ENCODE results near the gene MTHFS.

DNA sequence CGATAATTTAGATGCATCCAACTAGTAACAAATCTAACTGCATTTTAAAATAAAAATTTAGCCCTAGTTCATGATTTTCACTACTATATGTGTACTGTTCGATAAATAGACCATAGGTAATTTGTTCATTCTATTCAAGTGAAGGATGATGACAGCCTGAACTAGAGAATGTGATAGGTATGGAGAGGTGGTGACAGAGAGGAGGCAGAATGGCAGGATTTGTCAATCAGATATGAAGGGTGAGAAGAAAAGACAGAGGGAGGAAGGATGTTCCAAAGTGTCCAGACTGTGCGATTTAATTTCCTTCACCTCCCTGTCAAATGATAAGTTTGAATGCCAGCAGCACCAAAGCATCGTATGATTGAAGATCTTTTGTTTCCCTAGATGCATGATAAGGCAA is 42.6 kb upstream of the MTHFS start:
- TF ChIP-seq, protein P1, sequence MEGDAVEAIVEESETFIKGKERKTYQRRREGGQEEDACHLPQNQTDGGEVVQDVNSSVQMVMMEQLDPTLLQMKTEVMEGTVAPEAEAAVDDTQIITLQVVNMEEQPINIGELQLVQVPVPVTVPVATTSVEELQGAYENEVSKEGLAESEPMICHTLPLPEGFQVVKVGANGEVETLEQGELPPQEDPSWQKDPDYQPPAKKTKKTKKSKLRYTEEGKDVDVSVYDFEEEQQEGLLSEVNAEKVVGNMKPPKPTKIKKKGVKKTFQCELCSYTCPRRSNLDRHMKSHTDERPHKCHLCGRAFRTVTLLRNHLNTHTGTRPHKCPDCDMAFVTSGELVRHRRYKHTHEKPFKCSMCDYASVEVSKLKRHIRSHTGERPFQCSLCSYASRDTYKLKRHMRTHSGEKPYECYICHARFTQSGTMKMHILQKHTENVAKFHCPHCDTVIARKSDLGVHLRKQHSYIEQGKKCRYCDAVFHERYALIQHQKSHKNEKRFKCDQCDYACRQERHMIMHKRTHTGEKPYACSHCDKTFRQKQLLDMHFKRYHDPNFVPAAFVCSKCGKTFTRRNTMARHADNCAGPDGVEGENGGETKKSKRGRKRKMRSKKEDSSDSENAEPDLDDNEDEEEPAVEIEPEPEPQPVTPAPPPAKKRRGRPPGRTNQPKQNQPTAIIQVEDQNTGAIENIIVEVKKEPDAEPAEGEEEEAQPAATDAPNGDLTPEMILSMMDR (conservative IDR thresholded peaks at IDR 0.05 in 1 of 2, IDR thresholded peaks at IDR 0.05 in 1 of 2; ENCODE audit: low read depth in 1 of 2, low read length in 2 of 2): no peak
- TF ChIP-seq EZH2 (IDR thresholded peaks at IDR 0.05; ENCODE audit: low read length, missing control alignments): no peak
